CD4-positive, alpha-beta T cell treated with Interferon gamma for 1 hour (primary cell): ENCODE measurements around the gene B4GALT7.
"Not testable (repeated sequence)": the region's sequence is repeated elsewhere in the genome, so short reads cannot be mapped to it uniquely, and the experiment has no call there.

Source experiments
- DNase-seq: peaks from one replicate; pipeline ENCODE4 v3.0.0-alpha.2; 2020

B4GALT7 gene

DNA sequence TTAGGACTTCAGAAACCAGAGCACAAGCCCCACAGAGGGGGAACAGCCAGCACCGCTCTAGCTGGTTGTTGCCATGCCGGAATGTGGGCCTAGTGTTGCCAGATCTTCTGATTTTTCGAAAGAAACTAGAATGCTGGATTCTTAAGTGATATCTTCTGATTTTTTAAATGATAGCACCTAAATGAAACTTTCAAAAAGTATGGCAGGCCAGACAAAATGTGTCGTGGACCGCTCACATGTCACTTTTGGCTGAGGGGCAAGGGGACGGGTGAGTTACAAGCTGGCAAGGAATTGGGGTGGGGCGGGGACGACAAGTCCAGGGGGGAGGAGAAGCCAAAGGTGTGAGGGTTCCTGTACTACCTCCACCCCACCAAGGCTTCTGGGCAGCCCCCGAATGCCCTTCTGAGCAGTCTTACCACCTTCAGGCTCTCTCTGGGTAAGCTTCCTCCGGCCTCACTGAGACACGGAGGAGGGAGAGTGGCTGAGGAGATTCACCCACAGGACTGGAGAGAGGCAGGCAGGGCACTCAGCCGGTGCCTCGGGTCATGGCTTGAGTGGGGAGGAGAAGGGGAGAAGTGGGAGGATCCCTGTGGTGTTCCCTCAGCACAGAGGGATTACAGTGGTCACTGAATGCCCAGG is 10.3 kb downstream of the B4GALT7 start:
- DNase-seq, result no peak

DNA sequence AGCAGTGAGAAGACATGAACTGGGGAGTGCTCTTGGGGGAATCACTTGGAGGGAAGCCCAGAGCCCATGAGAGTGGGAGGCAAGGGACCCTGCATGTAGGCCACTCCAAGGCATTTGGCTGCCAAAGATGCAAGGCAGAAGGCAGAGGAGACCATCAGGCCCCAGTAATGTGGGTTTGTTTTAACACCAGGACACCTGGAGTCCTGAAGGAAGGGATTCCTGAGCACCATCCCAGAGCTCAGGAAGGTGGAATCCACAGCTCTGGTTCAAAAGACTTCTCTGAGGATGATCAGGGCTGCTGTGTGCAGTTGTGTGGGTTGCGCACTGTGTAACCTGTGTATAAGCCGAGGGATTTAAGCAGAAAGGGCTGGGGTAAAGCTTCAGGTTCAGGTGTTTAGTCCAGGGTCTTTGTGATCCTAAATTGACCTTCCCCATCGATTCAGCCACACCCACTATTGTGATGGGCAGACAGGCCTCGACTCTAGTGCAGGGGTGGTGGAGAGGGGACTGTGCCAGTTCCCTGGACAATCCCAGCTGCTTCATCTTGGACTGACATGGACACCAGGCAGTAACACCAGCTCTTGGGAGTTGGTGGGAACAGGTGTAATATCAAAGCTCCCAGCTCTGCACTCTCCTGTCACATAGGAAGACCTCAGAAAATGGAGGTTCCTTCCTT is 11.0 kb downstream of the B4GALT7 start:
- DNase-seq, result no peak

DNA sequence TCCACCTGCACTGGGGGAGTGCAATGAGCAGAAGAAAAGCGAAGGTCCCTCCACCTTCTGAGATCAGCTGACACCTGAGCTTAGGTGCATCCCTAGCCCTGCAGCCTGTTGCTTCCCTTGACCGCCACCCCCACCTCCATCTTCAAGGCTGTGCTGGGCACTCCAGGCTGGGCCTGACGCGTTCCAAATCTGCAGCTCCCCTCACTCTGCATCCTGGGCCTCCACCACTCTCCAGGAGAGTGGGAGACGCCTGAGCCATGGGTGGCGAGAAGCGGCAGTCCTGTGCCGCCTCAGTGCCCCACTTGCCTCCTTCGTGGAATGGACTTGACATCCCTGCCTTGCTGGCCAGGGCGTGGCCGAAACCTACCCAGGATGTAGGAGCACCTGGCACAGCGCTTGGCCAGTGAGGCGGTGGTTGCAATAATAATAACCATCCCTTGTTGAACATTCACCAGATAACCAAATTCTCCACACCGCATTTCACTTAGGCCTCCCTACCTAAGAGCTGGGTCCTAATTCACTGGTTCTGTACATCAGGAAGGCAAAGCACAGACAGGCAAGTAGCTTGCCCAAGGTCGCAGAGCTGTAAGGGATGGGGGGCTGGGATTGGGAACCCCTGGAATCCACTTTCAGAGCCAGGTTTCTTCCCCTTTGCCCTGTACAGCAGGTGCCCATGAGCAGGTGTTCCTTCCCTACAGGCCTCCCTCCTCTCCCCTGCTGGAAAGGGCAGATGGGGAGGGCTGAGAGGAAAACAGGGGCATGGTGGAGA is 11.7 kb downstream of the B4GALT7 start:
- no peak for DNase-seq

DNA sequence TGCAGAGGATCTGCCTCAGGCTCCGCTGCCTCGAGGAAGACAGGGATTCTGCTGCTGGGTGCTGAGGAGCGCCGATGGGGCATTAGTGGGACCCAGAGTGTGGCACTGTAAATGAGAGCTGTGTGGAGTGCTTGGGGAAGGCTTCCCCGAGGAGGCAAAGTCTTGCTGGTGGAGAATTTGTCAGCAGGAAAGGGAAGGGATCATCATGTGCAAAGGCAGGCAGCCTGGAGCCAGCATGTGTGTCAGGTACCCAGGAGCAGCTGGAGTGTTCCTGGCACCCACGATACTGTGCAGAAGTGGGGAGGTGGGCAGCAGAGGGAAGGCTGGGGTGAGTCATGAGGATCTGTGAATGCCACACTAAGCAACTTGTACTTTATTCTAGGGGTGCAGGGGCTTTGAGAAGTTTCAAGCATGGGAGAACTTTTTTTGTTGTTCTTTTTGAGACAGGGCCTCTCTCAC is 12.3 kb downstream of the B4GALT7 start:
- no peak for DNase-seq

DNA sequence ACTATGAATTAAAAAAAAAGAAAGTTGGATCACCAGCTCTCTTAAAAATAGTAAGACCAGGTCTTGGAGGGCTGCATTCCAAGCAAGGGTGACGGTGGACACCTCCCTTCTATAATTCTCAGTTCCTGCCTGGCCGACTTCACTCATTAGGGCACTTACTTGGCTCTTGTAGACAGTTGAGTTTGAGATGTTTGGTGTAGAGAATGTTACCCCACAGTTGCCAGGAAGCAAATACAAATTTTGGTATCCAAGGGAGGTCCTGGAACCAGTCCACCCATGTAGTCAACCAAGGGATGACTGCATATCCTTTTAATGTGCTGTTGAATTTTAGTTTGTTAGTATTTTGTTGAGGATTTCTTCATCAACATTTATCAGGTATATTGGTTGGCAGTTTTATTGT is 20.6 kb downstream of the B4GALT7 start:
- no peak for DNase-seq

DNA sequence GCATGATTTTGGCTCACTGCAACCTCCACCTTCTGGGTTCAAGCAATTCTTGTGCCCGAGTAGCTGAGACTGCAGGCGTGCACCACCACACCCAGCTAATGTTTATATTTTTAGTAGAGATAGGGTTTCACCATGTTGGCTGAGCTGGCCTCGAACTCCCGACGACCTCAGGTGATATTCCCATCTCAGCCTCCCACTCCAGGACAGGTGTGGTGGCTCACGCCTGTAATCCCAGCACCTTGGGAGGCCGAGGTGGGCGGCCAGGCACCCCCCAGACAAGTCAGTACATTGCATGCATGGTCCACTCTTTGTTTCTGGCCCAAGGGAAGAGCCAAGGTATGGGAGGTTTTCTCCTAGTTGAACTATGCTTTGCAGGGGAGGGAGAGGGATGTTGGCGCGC is 24.2 kb downstream of the B4GALT7 start:
- not testable (repeated sequence) for DNase-seq

DNA sequence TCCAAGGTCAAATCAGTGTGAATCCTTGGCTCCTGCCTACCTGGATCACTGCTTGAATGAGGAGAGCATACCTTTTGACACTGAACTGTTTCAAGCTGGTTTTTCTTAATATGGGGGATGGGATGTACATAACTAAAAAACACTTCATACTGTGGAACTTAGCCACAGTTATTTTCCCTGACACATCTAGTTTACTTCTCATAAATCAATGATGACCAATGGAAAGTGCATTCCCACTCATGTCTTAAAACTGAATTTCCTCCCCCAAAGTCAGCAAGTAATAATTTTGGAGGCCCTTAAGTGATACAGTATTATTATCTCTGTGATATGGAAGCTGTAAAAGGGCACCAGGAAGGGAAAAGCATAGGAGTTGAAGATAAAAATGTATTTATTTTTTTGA is 30.3 kb downstream of the B4GALT7 start:
- DNase-seq, result not testable (repeated sequence)

DNA sequence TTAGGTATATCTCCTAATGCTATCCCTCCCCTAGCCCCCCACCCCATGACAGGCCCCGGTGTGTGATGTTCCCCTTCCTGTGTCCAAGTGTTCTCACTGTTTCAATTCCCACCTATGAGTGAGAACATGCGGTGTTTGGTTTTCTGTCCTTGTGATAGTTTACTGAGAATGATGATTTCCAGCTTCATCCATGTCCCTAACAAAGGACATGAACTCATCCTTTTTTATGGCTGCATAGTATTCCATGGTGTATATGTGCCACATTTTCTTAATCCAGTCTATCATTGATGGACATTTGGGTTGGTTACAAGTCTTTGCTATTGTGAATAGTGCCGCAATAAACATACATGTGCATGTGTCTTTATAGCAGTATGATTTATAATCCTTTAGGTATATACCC is 35.0 kb downstream of the B4GALT7 start:
- DNase-seq, result not testable (repeated sequence)

DNA sequence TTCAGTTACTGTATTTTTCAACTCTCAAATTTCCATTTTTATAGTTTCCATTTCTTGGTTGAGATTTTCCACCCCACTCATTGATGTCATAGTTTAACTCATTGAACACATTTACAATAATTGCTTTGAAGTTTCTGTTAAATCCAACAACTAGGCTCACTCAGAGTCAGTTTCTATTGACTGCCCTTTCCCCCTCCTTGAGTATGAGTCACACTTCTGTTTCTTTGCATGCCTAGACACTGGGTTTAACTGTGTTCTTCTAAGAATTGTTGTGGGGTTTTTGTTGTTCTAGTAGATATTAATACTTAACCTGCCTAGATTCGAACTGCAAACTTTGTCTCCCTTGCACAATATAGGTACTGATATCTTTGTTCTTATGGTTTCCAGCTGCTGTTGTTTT is 45.5 kb downstream of the B4GALT7 start:
- not testable (repeated sequence) for DNase-seq

DNA sequence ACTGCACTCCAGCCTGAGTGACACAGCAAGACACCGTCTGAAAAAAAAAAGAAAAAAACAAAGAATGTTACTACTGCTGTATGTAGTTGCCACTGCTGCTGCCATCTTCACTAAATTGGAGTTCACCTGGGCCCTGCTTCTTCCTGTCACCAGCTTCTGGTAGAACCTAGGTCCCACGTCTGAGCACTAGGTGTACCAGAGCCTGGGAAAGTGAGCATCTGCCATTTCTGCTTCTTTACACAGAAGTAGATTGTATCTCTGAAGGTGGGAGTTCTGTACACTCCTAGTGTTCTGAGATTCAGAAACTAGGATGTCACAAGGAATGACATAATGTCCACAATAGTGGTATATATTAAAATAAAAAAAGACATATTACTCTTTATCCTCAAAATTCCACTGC is 51.3 kb downstream of the B4GALT7 start:
- DNase-seq, result not testable (repeated sequence)

DNA sequence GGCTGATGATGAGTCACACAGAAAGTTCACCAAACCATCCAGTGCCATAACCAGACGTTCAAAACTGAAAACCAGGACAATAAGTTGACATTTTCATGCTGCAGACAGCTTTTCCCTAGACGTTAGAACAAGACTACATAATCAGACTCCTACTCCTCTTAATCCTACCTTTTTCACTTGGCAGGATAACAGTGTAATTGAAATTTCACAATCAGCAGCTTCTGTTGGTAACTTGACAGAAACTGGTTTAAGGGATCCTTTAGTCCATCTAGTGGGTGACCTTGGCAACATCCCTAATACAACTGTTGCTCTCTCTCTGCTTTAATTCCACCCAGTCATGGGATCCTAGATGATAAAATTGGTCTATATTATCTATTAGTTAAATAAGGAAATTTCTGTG is 57.9 kb downstream of the B4GALT7 start:
- not testable (repeated sequence) for DNase-seq

DNA sequence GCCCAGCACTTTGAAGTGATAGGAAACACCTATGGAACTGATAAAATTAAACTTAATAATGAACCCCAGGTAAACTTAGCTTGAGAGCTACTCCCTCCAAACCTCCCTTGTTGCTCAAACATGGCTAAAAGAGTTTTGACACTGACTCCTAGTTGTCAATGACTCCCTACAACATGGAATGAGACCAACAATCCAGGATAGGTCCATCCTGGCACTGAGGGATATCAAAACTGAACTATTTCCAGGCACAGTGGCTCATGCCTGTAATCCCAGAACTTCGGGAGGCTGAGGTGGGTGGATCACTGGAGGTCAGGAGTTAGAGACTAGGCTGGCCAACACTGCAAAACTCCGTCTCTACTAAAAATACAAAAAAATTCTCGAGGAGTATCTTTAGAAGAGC is 58.6 kb downstream of the B4GALT7 start:
- DNase-seq, result not testable (repeated sequence)
